GM19397 (cell line): ENCODE data around the gene NF1.
"Not testable (repeated sequence)": the region's sequence is repeated elsewhere in the genome, so short reads cannot be mapped to it uniquely, and the experiment has no call there.

Source experiments
- ATAC-seq: cut with Tn5 transposase; IDR thresholded peaks from one replicate; pipeline ENCODE4 v1.9.1; 2021; ENCODE audit warnings: mild to moderate bottlenecking, moderate library complexity; ENCODE audit not compliant: unreplicated experiment

The NF1 gene

DNA sequence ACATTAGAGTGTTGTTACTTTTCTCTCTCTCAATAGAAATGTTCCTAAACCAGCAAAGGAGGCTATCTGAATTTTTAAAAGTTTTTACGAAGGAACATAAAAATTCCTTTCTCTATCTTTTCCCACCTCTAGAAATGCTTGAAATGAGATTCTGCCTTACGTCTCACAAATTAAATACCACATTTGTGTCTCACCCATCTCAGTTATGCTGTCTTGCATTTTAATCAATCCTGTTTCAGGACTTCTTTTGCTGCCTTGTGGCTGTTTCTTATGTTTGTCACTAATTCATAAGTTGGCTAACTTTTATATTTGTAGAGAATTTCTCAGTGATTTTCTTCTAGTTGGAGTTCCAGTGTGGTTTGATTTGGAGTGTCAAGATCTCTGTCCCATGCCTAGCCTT is 198.8 kb downstream of the NF1 start:
- ATAC-seq: no peak

DNA sequence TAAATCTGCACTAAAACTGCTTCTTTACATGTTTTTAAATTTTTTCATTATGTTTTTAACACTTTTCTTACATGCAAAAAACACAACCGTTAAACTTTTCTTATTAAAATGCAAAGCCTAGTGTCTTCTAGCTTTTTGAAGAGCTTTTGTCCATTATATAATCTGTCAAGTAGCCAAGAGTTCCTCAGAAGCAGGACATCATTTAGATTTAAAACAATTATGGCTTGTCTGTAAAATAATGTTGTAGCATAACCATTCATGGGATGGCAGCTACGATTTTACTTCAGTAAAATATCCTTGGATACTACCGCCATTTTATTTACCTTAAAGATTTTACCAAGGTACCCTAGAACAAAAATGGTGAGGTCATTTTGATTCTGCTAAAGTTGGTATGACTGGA is 199.5 kb downstream of the NF1 start:
- ATAC-seq: no peak

DNA sequence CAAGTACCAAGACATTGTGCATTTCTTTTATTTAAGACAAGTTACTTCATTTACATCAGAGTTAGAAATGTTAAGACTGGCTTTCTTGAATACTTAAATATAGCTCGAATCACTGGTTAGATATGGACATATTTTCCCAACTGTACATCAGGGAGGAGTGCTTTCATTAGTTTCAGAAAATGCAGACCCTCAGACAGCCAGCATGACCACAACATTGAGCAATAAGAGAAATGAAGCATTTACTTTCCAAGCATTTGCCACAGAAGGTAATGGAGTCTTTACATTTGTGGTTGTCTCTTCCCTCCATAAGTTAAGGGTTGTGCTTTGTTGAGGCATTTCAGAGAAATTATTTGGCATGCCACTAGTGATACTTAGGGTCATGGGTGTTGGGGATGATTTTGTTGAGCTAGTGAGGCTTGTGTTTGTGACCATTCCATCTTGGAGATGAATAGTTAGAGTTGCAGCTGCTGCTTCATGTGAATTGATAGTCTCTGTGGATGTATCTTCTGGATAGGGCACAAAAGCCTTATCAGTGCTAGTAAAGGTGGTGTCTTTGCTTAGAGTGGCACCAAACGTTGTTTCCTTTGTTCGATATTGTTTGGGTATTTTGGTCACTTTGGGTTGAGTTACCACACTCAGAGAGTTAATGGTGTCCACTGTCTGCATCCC is 200.2 kb downstream of the NF1 start:
- no peak for ATAC-seq

DNA sequence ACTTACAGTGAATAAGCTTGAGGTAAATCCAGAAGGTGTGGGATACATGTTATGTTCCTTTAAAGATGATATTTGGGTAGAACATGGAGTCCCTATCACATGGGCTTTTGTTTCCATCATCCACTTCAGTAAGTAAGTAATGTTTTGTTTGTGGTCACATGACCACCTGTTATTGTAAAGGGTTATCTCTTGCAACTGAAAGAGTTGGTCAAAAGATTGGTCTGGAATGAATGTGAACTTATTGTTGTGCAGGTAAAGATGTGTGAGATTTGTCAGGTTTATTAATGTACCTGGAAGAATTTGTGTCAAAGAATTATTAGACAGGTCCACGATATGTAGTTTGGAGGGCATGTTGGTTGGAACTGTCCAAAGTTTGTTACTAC is 200.7 kb downstream of the NF1 start:
- no peak for ATAC-seq

DNA sequence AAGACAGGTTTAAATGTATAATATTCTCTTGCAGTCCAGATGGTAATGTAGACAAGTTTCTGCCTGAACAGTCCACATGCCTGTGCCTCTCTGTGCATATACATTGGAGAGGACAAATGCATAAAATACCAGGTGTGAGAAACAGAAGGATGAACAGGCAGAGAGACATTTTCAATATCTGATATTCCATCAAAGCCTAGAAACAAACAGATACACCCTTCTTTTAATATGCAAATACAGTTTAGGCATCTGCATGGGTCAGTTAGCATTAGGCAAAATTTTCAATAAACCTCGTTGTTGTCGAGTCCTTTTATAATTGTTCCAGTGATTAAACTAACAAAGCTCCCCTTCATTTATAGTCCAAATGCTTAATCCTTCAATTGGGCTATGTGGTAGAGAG is 201.4 kb downstream of the NF1 start:
- ATAC-seq: no peak

DNA sequence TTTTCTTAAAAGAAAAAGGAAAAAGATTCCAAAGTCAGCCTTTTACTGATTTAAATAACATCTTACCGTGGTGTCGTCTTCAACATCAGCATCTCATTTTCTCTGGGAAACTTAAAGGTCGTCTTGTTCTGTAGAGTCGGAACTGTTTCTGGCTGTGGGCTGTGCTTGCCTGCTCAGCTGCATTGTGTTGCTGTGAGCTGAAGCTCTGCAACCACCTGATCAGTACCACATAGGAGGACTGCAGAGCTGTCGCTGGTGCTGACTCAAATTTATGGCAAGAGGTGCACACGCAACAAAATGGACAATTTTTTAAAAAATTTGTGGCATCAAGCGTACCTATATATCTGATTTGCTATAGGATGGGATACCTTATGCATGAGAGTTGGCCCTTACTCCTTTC is 202.3 kb downstream of the NF1 start, which contains the start of gene OMG:
OMG (minus strand) TSS at position 150 of the 400 bp plus-strand sequence. CDS start 908 bp downstream, outside the sequence.
- ATAC-seq: no peak

DNA sequence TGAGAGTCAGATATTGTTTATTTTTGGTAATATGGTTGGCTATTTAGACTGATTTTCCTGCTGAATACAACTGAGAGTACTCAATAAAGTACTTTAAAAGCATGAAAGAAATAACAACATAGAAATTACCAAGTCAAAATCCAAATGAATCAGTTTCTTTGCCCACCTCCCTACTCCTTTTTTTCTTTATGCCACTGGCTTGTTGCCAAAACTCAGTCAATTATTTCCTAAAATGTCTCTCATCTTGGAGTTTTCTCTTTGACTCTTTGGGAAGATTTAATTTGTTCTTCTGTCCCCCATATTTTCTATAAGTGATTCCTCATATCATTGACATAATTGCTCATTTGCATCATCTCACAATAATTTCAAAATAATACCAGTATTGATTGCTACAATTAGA is 204.8 kb downstream of the NF1 start:
- ATAC-seq: no peak

DNA sequence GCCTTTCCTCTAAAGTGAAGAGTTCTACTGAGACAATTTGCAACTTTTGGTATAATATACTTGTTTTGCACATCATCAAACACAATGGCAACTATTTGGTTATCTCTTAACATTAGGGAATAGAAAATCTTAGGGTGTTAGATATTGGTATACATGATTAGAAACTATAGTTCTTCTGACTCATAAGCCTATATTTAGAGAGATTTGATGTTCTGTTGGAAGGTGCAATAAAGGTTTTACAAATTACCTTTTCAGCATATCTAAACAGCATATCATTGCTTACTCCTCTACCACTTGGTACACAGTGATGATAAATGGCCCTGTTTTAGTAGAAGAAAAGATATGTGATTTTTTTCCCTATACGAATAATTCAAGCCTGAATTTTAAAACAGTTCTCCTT is 212.9 kb downstream of the NF1 start:
- no peak for ATAC-seq

DNA sequence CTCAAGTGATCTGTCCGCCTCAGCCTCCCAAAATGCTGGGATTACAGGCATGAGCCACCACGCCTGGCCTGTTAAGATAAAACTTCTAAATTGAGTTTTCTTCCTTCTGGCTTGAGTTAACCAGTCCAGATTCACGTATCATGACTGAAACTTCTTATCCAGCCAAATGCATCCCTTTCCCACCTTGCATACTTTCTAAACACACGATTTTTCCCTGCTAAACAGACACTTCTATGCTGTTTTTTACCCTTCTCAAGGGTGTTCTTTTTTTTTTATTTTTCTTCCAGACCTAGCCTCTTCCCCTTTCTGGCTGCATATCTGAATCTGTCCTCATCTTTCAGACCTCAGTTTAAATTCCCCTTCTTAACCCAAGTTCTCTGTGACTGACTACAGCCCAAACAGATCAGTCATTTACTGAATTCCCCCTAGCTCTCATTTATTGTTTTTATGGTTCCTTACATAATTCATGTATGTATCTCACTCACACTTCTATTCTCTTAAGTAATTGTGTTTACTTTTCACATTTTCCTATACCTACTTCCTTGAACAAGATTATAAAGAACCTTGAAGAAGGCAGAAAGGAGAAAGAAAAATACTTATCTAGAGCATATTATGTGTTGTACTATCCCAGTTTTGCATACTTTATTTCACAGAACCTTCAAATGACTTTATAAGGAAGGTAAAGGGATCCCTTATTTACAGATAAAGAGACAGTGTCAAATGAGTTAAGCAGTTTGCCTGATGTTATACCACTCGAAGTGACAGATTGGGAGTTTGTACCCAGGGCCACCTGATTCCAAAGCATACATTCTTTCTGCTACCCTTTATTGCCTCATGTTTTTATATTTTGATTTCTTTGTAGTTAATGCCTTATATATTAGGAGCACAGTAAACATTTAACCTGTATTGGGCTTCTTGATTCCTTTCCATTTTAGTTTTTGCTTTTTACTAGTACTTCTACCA is 213.9 kb downstream of the NF1 start:
- no peak for ATAC-seq

DNA sequence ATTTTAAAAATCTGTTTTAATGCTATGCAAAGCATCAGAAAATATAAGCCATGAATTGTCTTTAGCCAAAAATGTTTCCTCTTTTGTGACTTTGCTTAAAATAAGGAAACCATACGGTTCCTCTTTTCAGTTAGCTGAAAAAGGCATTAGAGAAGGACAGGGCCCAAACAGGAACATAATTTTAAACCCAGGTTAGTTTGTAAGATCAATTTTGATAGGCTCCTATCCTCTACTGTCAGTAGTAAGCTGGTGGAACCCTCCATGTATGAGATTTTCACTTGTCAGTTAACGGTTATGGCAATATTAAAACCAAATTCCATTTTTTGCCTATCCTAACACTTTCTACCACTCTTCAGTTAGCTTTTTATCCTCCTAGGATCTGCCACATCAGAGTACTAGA is 214.8 kb downstream of the NF1 start:
- ATAC-seq: no peak

DNA sequence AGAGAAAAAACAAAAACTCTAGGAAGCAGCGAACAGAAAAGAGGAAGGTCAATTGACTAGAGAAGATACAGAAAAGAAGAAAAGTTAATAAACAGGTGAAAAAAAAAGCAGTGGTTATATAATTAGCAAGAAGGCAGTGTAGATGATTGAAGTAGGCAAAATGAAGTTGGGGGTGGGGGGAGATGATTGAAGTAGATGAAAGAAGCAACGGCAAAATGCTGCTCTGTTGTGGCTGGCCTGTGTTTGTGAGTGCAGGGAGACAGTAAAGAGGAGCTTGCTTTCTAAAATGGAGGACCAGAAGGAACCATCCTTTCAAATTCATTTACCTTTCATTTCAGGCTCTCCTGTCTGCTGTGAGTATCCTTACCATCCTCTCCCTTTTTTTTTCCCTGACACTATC is 215.5 kb downstream of the NF1 start:
- ATAC-seq: no peak

DNA sequence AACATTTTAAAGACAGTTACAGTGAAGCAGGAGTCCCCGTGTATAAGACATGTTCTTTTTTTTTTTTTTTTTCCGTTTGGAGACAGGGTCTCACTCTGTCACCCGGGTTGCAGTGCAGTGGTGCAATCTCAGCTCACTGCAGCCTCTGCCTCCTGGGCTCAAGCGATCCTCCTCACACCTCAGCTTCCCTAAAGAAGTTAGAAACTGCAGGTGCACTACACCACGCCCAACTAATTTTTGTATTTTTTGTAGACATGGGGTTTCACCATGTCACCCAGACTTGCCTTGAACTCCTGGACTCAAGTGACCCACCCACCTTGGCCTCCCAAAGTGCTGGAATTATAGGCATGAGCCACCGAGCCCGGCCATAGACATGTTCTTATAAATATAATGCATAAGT is 216.1 kb downstream of the NF1 start:
- no peak for ATAC-seq

DNA sequence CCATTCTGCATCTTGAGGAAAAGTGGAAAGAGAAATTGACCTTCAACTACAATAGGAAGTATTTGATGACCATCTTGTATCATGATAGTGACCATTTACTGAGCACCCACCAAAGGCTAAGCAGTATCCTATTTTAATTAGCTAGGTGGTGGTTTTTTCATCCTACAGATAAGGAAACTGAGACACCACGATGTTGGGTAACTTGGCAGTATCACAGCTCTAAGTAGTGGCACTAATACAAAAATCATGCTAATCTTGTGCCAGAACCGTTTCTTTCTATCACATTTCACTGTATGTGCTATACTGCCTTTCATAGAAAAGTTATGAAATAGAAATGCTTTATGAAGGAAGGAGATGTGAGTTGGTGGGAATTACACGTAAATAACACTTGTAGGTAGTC is 216.7 kb downstream of the NF1 start:
- no peak for ATAC-seq

DNA sequence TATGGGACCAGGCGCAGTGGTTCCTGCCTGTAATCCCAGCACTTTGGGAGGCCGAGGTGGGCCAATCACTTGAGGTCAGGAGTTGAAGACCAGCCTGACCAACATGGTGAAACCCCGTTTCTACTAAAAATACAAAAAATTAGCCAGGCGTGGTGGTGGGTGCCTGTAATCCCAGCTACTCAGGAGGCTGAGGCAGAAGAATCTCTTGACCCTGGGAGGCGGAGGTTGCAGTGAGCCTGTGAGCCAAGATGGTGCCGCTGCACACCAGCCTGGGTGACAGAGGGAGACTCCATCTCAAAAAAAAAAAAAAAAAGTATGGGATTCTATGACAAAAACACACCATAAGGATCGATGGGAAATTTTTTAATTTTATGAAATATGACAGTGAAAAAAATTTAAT is 217.4 kb downstream of the NF1 start:
- not testable (repeated sequence) for ATAC-seq

DNA sequence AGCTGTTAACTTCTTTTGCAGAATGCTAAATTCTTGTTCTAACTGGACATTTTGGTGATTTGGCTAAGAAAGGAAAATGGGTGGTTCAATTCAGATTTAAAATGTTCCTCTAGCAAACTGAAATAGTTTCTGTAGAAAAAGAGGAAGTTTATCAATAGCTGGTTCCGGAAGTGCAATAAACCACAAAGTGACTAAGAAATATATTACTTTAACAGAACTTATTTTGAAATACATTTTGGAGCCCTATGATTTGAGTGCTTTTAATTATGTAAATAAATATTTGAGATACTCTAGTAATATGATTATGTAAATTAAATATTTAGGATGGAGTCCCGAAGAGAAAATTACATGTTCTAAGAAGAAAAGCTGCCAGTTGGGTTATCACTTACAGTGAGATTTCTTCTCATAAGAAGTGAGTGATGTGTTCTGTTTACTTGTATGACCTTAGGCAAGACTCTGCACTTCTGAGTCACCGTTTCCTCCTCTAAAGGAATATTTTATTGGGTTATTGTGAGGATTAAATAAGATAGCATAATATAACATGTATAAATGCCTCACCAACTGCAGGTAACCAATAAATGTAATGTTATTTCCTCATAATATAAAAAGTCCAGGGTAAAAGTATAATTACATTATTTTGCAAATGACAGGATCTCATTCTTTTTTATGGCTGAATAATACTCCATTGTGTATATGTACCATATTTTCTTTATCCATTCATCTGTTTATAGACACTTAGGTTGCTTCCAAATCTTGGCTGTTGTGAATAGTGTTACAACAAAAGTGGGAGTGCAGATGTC is 219.4 kb downstream of the NF1 start, which contains the start of gene EVI2B:
EVI2B (minus strand) TSS at position 73 of the 800 bp plus-strand sequence. CDS start 8,445 bp downstream, outside the sequence.
- ATAC-seq: no peak

DNA sequence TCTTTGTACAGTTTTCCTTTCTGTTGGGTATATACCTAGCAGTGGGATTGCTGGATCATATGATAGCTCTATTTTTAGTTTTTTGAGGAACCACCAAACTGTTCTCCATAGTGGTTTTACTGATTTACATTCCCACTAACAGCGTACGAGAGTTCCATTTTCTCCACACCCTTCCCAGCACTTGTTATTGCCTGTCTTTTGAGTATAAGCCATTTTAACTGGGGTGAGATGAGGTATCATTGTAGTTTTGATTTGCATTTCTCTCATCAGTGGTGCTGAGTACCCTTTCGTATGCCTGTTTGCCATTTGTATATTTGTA is 220.0 kb downstream of the NF1 start:
- ATAC-seq: no peak

DNA sequence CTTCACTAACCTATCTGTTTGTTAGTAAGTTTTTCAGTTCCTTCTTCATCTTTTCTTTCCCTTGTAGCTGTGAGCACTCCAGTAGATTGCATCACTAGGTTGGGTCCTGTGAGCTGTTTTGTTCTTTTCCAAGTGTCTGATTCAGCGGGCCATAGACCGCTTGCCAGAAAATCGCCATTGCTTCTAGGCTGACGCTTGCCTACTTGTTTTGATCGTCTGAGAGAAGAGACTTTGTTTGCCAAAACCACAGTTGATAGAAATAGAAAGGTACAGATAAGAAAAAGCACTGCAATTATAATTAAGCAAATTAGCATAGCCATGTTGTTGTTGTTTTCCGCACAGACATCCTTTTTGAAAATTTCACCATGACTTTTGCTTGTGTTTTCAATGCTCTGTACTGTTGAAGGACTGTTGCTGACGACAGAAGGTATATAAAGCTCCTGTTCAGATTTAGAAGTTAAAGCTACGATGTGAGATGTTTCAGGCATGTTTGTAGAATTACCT is 223.6 kb downstream of the NF1 start:
- ATAC-seq: peak; percentile 41

DNA sequence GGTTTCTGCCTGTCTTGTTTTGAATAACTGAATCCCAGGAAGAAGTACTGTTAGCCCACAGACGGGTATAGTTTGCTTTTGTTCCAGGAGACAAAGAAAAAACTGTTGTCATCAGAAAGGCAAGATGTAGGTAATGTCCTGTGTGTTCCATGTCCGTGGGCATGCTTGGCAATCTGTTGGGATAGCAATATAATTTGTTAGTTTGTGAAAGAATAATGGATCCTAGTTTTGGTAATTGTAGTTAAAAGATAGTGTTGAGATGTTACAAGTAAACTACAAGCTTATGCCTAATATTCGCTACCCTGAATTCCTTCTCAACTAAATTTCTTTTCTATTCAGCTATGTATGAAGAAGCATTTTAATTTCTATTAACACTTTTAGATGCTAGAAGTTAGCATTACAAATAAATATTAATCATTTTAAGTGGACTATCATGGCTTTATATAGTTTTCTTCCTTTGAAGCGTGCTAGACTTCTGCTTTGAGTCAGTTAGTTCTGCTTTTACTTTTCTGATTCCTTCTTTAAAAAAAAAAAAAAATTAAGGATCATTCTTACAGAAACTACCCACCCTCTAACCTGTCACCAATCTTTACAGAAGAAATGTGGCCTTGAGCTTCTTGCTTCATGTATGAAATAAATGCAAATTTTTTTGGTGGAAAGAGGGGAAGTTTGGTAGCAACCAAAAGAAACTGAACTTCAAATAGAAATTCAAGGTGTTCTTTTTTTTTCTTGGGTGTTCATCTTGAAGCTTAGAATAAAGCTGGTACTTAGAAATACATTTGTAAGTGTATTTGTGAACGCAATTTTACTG is 224.3 kb downstream of the NF1 start:
- ATAC-seq: no peak

DNA sequence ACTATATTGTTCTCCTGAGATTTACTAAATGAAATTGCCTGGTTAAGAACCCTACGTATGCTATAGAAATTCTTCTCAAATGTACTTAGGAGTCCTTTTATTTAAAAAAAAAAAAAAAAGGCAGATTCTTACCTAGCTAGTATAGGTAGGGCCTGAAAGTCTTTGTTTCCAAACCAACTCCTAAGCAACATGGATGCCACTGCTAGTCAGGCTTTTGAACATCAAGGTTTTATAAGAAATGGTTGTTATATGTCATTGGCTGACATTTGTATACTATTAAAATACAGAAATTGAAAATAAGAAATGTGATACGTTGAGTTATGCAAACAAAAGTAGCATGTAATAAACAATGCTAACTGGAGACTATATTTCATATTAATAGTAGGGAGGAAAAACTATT is 225.5 kb downstream of the NF1 start:
- ATAC-seq: no peak

DNA sequence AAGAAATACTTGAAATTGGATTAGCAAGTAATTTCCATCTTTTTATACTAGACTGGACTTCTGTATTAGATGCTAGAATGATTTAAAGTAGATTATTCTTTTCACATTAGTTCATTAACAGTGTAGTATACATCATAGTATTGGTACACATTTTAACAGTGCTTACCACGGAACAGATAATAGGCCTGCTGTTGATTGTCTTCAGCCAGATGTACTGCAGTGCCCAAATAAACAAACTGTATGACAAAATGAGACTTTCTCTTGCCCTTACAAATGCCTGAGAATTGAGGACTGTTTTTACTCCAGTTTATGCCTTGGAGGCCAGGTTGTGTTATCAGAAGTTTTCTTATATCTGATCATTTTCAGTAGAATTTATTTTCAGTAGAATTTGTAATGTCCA is 226.0 kb downstream of the NF1 start:
- ATAC-seq: no peak
